DND-41 (cell line): ENCODE data around the gene SLC25A39.

Source experiments
- ATAC-seq: fragments of 200-7000 bp; cut with Tn5 transposase; 3 replicates; pipeline ENCODE4 v1.9.1; 2021; ENCODE audit warnings: low read depth; ENCODE audit not compliant: insufficient read depth
- DNase-seq: peaks from one replicate; pipeline ENCODE4 v3.0.0-alpha.2; 2020
- H2AFZ ChIP-seq: 2 replicates; pipeline ENCODE4 v1.6.0; 2012; ENCODE audit warnings: low read depth, low read length
- H3K27ac ChIP-seq: 2 replicates; pipeline ENCODE4 v1.5.1; 2012; ENCODE audit warnings: low read length, inconsistent platforms
- H3K27me3 ChIP-seq: fragments of 200-600 bp; sonication (generic); 2 replicates; pipeline ENCODE4 v1.6.0; 2012; ENCODE audit warnings: low read length, mild to moderate bottlenecking, inconsistent platforms; ENCODE audit not compliant: insufficient read depth, poor library complexity
- H3K36me3 ChIP-seq: 2 replicates; pipeline ENCODE4 v1.5.1; 2012; ENCODE audit warnings: low read length, inconsistent platforms; ENCODE audit not compliant: insufficient read depth
- H3K4me1 ChIP-seq: 2 replicates; pipeline ENCODE4 v1.5.1; 2012; ENCODE audit warnings: mild to moderate bottlenecking, low read length; ENCODE audit not compliant: insufficient read depth
- H3K4me2 ChIP-seq: 2 replicates; pipeline ENCODE4 v1.6.0; 2012; ENCODE audit warnings: mild to moderate bottlenecking, moderate library complexity, low read length, inconsistent platforms; ENCODE audit not compliant: insufficient read depth
- H3K4me3 ChIP-seq, 2 experiments: fragments of 200-600 bp in 1 of 2; shearing (Covaris generic) in 1 of 2; 2 replicates each; pipeline ENCODE4 v1.5.1; 2012 to 2016; ENCODE audit warnings: inconsistent platforms in 2 of 2, low read length in 2 of 2, mild to moderate bottlenecking in 2 of 2, low read depth in 1 of 2, moderate library complexity in 1 of 2
- H3K79me2 ChIP-seq: 2 replicates; pipeline ENCODE4 v1.6.0; 2012; ENCODE audit warnings: low read length, inconsistent platforms; ENCODE audit not compliant: insufficient read depth
- H3K9ac ChIP-seq: 2 replicates; pipeline ENCODE4 v1.6.0; 2012; ENCODE audit warnings: low read depth, mild to moderate bottlenecking, inconsistent platforms, low read length, moderate library complexity
- H3K9me3 ChIP-seq: 2 replicates; pipeline ENCODE4 v1.5.1; 2012; ENCODE audit warnings: low read length, moderate library complexity, mild to moderate bottlenecking, inconsistent platforms; ENCODE audit not compliant: insufficient read depth, severe bottlenecking
- H4K20me1 ChIP-seq: 2 replicates; pipeline ENCODE4 v1.6.0; 2012; ENCODE audit warnings: low read length; ENCODE audit not compliant: insufficient read depth
- EZH2 ChIP-seq: IDR thresholded peaks from 3 replicates; pipeline ENCODE4 v1.6.1; 2012; ENCODE audit warnings: borderline replicate concordance, low read depth, mild to moderate bottlenecking, moderate library complexity, low read length, inconsistent platforms; ENCODE audit not compliant: severe bottlenecking
- TF ChIP-seq, protein P1 (sequence below): IDR thresholded peaks from 2 replicates; pipeline ENCODE4 v1.5.1; 2012; ENCODE audit warnings: borderline replicate concordance, low read length, moderate library complexity, mild to moderate bottlenecking; ENCODE audit not compliant: poor library complexity, severe bottlenecking; ENCODE audit errors: extremely low read depth

SLC25A39 gene

DNA sequence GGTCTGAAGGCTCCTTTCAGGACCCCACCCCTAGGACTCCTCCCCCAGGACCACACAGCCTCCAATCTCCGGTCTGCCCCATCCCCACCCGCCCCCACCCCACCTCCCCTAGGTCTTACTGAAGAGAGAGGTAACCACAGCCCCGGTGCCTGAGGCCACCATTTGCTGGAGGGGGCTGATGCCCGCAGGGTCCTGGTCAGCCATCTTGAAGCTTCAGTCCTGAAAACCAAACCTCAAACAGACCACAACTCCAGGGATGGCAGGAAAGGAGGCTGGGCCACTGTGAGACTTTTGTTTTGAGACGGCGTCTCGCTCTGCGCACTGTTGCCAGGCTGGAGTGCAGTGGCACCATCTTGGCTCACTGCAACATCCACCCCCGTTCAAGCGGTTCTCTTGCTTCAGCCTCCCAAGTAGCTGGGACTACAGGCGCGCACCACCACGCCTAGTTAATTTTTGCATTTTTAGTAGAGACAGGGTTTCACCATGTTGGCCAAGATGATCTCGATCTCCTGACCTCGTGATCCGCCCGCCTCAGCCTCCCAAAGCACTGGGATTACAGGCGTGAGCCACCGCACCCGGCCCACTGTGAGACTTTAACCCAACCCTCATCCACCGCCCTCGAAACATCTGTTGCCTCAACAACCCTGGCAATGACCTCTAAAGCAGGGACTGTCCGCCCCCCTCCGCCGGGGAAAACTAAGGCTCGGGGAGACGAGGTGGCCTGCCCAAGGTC lies 1.1 kb downstream of the SLC25A39 start:
- H2AFZ ChIP-seq, result no peak overlapping the region
- DNase-seq (no peak), ATAC-seq (no peak)
- H3K4me1 ChIP-seq, result peaks cover 46% of the 10 kb centered on the region
- H3K4me2 ChIP-seq, result peak overlapping the region; percentile 75
- peaks cover 25% of the 10 kb centered on the region for H4K20me1 ChIP-seq
- peak overlapping the region; percentile 89 for H3K9ac ChIP-seq
- no peaks in the 10 kb centered on the region for H3K27me3 ChIP-seq
- peak overlapping the region; percentile 51 for H3K27ac ChIP-seq
- H3K9me3 ChIP-seq, result no peaks in the 10 kb centered on the region
- peaks cover 23% of the 10 kb centered on the region for H3K79me2 ChIP-seq
- TF ChIP-seq, protein P1, sequence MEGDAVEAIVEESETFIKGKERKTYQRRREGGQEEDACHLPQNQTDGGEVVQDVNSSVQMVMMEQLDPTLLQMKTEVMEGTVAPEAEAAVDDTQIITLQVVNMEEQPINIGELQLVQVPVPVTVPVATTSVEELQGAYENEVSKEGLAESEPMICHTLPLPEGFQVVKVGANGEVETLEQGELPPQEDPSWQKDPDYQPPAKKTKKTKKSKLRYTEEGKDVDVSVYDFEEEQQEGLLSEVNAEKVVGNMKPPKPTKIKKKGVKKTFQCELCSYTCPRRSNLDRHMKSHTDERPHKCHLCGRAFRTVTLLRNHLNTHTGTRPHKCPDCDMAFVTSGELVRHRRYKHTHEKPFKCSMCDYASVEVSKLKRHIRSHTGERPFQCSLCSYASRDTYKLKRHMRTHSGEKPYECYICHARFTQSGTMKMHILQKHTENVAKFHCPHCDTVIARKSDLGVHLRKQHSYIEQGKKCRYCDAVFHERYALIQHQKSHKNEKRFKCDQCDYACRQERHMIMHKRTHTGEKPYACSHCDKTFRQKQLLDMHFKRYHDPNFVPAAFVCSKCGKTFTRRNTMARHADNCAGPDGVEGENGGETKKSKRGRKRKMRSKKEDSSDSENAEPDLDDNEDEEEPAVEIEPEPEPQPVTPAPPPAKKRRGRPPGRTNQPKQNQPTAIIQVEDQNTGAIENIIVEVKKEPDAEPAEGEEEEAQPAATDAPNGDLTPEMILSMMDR, result no peak
- no peak for TF ChIP-seq EZH2
- peak overlapping the region; percentile 75 to 82; a peak in 3 of 4 replicates for H3K4me3 ChIP-seq
- peaks cover 34% of the 10 kb centered on the region for H3K36me3 ChIP-seq

DNA sequence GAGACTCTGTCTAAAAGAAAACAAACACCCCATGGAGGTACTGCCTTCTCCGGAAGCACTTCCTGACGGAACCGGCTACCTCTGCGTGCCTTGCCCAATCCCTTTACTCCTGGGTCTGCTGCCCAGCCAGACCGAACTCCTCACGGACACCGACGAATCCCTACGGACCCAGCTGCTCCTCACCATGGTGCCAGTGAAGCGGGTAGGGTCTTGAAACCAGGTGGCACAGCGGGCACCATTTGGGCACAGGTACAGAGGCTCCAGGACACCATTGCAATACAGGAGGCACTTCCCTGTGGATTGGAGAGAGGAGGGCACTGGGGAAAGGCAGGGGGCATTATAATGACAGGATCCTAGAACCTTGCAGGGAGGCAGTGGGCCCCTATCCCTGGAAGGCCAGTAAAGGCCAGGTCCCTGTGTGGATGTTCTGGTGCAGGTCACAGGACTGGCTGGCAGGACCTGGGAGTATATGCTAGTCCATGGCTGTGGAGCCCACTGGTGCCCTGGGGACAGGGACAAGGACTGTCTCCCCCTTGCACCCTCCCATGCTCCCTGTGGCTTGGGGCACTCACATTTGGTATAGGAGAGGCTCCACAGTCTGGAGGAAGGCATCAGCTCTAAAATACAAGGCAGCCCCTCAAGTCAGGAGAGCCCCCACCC lies 2.3 kb downstream of the SLC25A39 start:
- Histone ChIP-seq H3K27ac (no peak overlapping the region), H3K9ac (no peak overlapping the region), H3K27me3 (no peaks in the 10 kb centered on the region), H3K79me2 (peaks cover 23% of the 10 kb centered on the region), H3K4me3 (0 out of 4 replicates have a peak overlapping the region, but pooled peaks of 1 of the 2 experiments have one; percentile 0), H3K4me1 (peaks cover 44% of the 10 kb centered on the region), H3K9me3 (no peaks in the 10 kb centered on the region), H2AFZ (no peak overlapping the region), H3K4me2 (peak overlapping the region; percentile 50; the same call in 1 of the 2 replicates), H3K36me3 (peaks cover 34% of the 10 kb centered on the region), H4K20me1 (peaks cover 30% of the 10 kb centered on the region)
- ATAC-seq (no peak), DNase-seq (no peak)
- TF ChIP-seq EZH2, result no peak
- TF ChIP-seq, protein P1, result no peak

DNA sequence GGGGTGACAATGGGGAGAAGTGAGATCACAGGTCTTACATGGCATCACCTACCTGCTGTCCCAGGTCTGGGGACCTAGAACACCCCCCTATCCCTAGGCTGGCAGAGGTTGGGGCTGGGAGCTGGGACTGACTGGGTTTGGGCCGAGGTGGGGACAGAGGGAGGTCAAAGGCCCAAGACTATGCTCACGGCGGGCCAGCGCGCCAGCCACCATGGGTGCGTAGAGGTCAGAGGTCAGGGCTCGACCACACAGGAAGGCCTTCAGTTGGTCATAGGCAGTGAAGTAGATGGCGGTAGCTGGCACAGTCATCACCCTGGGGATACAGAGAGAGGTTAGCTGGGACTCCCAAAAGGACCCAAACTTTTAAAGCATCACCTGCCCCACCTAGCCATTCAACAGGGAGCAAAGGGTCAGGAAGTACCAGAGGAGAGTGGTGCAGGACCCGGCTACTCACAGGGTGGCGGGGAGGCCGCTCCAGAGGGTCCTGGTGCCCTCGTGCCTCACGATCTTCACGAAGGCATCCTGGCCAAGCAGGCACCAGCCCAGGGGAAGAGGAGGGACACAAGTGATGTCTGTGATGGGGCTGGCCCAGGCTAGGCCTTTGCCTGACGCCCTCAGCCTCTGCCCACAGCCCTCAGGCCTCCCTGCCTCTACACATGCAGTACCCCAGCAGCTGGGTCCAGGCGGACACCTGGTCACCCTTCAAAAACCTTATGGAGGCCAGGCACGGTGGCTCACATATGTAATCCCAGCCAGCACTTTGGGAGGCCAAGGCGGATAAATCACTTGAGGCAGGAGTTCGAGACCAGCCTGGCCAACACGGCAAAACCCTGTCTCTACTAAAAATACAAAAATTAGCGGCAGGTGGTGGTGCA lies 3.1 kb downstream of the SLC25A39 start:
- peaks cover 34% of the 10 kb centered on the region for H3K36me3 ChIP-seq
- no peak overlapping the region for H3K27ac ChIP-seq
- H3K4me1 ChIP-seq, result peaks cover 38% of the 10 kb centered on the region
- no peak overlapping the region for H3K4me2 ChIP-seq
- H3K27me3 ChIP-seq, result no peaks in the 10 kb centered on the region
- no peak overlapping the region for H3K4me3 ChIP-seq
- ATAC-seq, result no peak
- no peaks in the 10 kb centered on the region for H3K9me3 ChIP-seq
- no peak overlapping the region for H3K9ac ChIP-seq
- H4K20me1 ChIP-seq, result peaks cover 30% of the 10 kb centered on the region
- no peak for DNase-seq
- H3K79me2 ChIP-seq, result peaks cover 23% of the 10 kb centered on the region
- TF ChIP-seq, protein P1, result no peak
- no peak for TF ChIP-seq EZH2
- H2AFZ ChIP-seq, result no peak overlapping the region
